Esophagus muscularis mucosa (tissue), 3 donors: ENCODE data around the gene C17orf114.

Experiments
- POLR2A ChIP-seq: fragments of 450-650 bp; IDR thresholded peaks from one replicate; pipeline ENCODE4 v1.6.1; 2017; ENCODE audit warnings: antibody characterized with exemption, moderate library complexity, mild to moderate bottlenecking, low read depth
- TF ChIP-seq, protein P1 (sequence below), 3 experiments: fragments of 200-600 bp in 2 of 3; fragments of 450-650 bp in 1 of 3; sonication (generic) in 2 of 3; IDR thresholded peaks; one replicate each; pipeline ENCODE4 v1.5.1; 2017 to 2019; ENCODE audit warnings: antibody characterized with exemption in 3 of 3, mild to moderate bottlenecking in 2 of 3, moderate library complexity in 1 of 3

DNA sequence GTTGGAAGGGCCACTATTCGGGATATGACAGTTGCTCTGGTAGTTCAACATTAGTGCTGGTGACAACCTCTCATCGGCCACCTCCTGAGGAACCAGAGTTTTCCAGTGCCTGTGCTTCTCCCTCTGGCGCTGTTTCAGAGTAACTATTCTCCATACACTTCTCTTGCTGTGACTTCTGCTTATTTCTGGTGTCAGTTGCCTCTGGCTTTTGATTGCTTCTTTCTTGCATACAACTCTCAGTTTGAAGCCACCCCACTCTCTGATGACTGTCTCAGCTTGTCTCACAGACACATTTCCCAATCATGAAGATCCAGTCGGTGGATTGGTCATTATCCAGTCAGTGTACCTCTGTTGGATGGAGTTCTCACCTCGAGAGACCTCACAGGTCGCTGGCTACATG is 33.8 kb downstream of the C17orf114 start:
- TF ChIP-seq, protein P1, sequence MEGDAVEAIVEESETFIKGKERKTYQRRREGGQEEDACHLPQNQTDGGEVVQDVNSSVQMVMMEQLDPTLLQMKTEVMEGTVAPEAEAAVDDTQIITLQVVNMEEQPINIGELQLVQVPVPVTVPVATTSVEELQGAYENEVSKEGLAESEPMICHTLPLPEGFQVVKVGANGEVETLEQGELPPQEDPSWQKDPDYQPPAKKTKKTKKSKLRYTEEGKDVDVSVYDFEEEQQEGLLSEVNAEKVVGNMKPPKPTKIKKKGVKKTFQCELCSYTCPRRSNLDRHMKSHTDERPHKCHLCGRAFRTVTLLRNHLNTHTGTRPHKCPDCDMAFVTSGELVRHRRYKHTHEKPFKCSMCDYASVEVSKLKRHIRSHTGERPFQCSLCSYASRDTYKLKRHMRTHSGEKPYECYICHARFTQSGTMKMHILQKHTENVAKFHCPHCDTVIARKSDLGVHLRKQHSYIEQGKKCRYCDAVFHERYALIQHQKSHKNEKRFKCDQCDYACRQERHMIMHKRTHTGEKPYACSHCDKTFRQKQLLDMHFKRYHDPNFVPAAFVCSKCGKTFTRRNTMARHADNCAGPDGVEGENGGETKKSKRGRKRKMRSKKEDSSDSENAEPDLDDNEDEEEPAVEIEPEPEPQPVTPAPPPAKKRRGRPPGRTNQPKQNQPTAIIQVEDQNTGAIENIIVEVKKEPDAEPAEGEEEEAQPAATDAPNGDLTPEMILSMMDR (IDR thresholded peaks at IDR 0.05), result no peak
- TF ChIP-seq POLR2A, result no peak
